ENCODE data around the gene SLC7A7.
"Not testable (repeated sequence)": the region's sequence is repeated elsewhere in the genome, so short reads cannot be mapped to it uniquely, and the experiment has no call there.

The SLC7A7 gene

GRCh38 chr14:22843123-22843925, 28.1 kb upstream of the SLC7A7 start:
- no peak for DNase-seq

GRCh38 chr14:22842211-22843122, 27.2 kb upstream of the SLC7A7 start:
- DNase-seq, result no peak

GRCh38 chr14:22841769-22842168, 26.5 kb upstream of the SLC7A7 start:
- no peak for DNase-seq

- DNase-seq, result no peak
Measured at GRCh38 chr14:22841311-22841710, 26.1 kb upstream of the SLC7A7 start.

GRCh38 chr14:22839159-22839779, 24.0 kb upstream of the SLC7A7 start:
- no peak for DNase-seq

- peak; percentile 86 for DNase-seq
Measured at GRCh38 chr14:22838631-22839041, 23.4 kb upstream of the SLC7A7 start.

GRCh38 chr14:22837750-22838538, 22.7 kb upstream of the SLC7A7 start:
- peak; percentile 65 for DNase-seq

- peak; percentile 66 for DNase-seq
Measured at GRCh38 chr14:22837114-22837749, 22.0 kb upstream of the SLC7A7 start.

- peak; percentile 94 for DNase-seq
Measured at GRCh38 chr14:22836301-22837113, 21.3 kb upstream of the SLC7A7 start, which contains the start of gene MMP14. Gene MMP14, plus strand, starts transcription at chr14:22836585. Its CDS starts 233 bp downstream, at chr14:22836818.

GRCh38 chr14:22835505-22835904, 20.3 kb upstream of the SLC7A7 start:
- no peak for DNase-seq

- no peak for DNase-seq
Measured at GRCh38 chr14:22830443-22831010, 15.3 kb upstream of the SLC7A7 start.

GRCh38 chr14:22829661-22830442, 14.6 kb upstream of the SLC7A7 start, which contains the start of gene MRPL52:
Gene MRPL52, plus strand, starts transcription at chr14:22829887. Its CDS starts 26 bp downstream, at chr14:22829913.
- DNase-seq, result peak; percentile 89

- not testable (repeated sequence) for DNase-seq
Measured at GRCh38 chr14:22829076-22829660, 13.9 kb upstream of the SLC7A7 start.

GRCh38 chr14:22824711-22825359, 9.6 kb upstream of the SLC7A7 start:
- DNase-seq, result peak; percentile 84

GRCh38 chr14:22822571-22823098, 7.4 kb upstream of the SLC7A7 start:
- DNase-seq, result peak; percentile 94

GRCh38 chr14:22822016-22822570, 6.9 kb upstream of the SLC7A7 start:
- DNase-seq, result no peak

- no peak for DNase-seq
Measured at GRCh38 chr14:22821193-22822015, 6.2 kb upstream of the SLC7A7 start.

All from fibroblast of skin of scalp (primary cell).